Choroid plexus epithelial cell (primary cell): ENCODE measurements around the gene PMFBP1.

Experiments used
- DNase-seq: peaks from one replicate; pipeline ENCODE4 v3.0.0-alpha.2; 2010; ENCODE audit warnings: low read depth
- H3K4me3 ChIP-seq: 2 replicates; pipeline ENCODE4 v1.5.1; 2011; ENCODE audit warnings: low read depth, mild to moderate bottlenecking, control low read depth, low read length, moderate library complexity
- TF ChIP-seq, protein P1 (sequence below): conservative IDR thresholded peaks from 2 replicates; pipeline ENCODE4 v1.5.1; 2011; ENCODE audit warnings: low read depth, mild to moderate bottlenecking, control low read depth, inconsistent platforms, low read length, moderate library complexity

Gene PMFBP1

DNA sequence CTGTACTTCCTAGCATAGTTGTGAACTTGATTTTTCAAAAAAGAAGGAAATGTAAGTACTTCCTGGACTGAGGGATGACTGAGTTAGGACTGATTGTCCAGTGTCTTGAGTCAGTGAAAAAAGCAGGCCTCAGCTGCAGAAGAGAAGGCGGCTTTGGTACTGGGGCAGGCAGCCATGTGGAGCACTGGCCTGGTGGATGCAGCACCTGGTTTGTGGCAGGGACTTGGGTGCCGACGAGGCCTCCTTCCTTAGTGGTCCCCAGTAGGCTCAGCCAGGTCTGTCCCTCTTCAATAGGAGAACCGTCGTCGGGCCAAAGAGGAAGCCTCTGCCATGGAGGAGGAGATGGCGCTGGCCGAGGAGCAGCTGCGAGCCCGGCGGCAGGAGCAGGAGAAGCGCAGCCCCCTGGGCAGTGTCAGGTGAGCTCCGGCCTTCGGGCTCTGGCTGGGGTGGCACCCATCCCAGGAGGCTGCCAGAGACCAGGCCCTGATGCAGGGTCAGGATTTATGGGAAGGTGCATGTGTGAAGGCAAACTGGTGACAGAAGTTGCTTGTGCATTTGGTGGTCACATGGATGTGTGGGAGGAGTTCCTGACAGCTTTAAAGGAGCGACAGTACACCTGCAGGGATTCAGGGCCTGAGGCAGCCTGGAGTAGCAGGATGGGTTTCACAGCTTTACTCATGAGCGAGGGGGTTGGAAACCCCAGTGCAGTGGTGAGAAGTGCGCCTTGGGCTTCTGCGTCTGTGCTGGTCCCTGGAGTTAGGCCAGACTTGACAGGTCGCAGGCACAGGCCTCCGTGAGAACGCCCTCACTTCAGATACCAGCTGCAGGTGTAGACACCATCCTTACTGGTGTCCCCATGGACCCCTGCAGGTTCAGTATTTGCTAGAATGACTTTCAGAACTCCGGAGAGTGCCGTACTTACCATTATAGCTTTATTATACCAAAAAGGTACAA lies 61.0 kb downstream of the PMFBP1 start:
- no peak overlapping the region for H3K4me3 ChIP-seq
- no peak for DNase-seq
- TF ChIP-seq, protein P1, sequence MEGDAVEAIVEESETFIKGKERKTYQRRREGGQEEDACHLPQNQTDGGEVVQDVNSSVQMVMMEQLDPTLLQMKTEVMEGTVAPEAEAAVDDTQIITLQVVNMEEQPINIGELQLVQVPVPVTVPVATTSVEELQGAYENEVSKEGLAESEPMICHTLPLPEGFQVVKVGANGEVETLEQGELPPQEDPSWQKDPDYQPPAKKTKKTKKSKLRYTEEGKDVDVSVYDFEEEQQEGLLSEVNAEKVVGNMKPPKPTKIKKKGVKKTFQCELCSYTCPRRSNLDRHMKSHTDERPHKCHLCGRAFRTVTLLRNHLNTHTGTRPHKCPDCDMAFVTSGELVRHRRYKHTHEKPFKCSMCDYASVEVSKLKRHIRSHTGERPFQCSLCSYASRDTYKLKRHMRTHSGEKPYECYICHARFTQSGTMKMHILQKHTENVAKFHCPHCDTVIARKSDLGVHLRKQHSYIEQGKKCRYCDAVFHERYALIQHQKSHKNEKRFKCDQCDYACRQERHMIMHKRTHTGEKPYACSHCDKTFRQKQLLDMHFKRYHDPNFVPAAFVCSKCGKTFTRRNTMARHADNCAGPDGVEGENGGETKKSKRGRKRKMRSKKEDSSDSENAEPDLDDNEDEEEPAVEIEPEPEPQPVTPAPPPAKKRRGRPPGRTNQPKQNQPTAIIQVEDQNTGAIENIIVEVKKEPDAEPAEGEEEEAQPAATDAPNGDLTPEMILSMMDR: no peak

DNA sequence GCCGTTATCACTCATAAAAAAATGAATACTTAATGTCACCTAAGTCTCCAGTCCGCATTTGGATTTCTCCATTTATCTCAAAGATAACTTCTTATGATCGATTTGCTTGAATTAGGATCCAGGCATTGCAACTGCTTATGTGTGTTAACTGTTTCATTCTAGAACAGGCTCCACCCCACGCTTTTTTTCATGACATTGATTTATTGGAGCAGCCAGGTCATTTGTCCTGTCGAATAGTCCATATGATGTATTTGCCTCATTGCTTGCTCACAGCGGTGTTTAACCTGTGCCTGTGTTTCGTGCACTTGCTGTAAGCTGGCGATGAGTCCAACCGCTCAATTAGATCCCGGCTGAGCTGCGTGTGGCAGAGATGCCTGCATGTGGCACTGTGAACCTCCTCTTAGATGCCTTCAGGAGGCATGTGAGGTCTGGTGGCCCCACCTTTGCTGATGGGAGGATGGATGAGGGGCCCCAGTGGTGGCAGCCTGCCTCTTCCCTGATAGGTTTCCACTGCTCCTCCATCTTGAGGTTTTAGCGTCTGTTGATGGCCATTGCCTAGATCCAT lies 61.9 kb downstream of the PMFBP1 start:
- TF ChIP-seq, protein P1: no peak
- H3K4me3 ChIP-seq: no peak overlapping the region
- DNase-seq: no peak

DNA sequence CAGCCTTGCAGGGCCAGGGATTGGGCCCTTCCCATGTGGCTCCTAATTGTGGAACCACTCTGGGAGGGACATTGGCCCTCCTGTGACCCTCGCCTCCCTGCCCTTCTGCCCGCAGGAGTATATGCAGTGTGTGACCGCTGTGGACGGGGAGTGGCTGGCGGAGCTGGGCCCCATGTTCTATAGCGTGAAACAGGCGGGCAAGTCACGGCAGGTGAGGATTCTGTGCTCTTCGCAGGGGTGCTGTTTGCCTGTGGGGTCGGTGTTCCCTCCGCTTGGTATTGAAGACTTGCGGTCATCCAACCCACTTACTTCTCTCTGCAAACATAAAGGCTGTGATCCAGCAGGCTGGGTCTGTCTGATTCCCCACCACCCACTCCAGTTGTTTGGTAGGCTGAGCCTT lies 62.7 kb downstream of the PMFBP1 start:
- H3K4me3 ChIP-seq: no peak overlapping the region
- no peak for DNase-seq
- TF ChIP-seq, protein P1: no peak

DNA sequence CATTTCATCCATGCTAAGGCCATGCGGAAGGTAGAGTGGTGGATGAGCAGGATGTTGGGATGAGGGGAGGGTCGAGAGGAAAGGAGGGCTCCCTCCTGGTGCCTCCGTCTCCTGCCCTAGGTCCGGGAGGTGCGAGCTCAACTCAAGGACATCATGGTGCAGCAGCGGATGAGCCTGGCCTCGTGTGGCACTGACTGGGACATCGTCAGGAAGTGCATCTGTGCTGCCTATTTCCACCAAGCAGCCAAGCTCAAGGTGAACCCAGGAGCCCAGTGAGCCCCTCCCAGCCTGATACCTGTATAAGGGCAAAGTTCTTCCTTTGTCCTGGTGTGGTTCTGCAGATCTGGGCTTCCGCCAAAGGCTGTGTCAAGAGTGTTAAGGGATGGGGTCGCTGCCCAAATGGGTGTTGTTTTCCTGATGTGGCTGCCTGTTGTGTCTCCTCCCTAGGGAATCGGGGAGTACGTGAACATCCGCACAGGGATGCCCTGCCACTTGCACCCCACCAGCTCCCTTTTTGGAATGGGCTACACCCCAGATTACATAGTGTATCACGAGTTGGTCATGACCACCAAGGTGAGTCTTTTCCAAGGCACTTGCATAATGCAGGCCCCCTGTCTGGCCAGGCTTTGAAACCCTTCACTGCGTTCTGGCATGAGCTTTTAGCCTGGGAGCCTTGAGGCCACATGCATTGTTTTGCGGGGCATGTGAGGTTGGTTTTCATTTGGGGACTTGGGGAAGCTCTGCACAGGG lies 63.4 kb downstream of the PMFBP1 start:
- TF ChIP-seq, protein P1: no peak
- H3K4me3 ChIP-seq: no peak overlapping the region
- DNase-seq: no peak

DNA sequence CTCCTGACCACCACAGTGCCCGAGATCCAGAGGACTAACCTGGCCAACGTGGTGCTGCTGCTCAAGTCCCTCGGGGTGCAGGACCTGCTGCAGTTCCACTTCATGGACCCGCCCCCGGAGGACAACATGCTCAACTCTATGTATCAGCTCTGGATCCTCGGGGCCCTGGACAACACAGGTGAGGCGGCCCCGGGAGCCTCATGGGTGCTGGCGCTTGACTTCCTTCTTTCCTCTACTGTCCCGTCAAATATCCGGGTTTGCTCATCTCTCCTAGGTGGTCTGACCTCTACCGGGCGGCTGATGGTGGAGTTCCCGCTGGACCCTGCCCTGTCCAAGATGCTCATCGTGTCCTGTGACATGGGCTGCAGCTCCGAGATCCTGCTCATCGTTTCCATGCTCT lies 64.6 kb downstream of the PMFBP1 start:
- TF ChIP-seq, protein P1: no peak
- H3K4me3 ChIP-seq: no peak overlapping the region
- DNase-seq: no peak

DNA sequence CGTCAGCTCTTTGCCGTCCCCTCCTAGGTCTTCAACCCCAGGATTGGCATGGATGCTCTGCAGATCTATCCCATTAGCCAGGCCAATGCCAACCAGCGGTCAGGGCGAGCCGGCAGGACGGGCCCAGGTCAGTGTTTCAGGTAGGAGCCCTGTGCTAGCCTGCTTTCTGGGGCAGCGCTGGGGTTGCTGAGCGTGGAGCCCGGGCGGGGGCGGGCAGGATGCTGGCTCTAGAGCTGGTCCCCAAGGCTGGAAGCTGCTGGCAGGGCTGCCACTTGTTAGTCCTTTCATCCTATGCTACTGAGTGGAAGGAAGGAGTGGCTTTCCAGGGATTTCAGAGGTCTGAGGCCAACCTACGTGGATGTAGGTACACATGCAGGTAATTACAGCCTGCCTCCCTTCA lies 66.0 kb downstream of the PMFBP1 start:
- no peak for DNase-seq
- H3K4me3 ChIP-seq: no peak overlapping the region
- TF ChIP-seq, protein P1: no peak
